Esophagus muscularis mucosa (tissue), 4 donors: ENCODE measurements around the gene GLP2R.

Source experiments
- CTCF ChIP-seq, 3 experiments: fragments of 200-600 bp in 2 of 3; fragments of 450-650 bp in 1 of 3; sonication (generic) in 2 of 3; IDR thresholded peaks; one replicate each; pipeline ENCODE4 v1.5.1; 2017 to 2019; ENCODE audit warnings: antibody characterized with exemption in 3 of 3, mild to moderate bottlenecking in 2 of 3, moderate library complexity in 1 of 3
- EP300 ChIP-seq: sonication (generic); formaldehyde crosslinking; IDR thresholded peaks from one replicate; pipeline ENCODE4 v1.6.1; 2017; ENCODE audit warnings: antibody characterized with exemption
- POLR2A ChIP-seq: fragments of 450-650 bp; IDR thresholded peaks from one replicate; pipeline ENCODE4 v1.6.1; 2017; ENCODE audit warnings: antibody characterized with exemption, moderate library complexity, mild to moderate bottlenecking, low read depth
- POLR2AphosphoS5 ChIP-seq, 2 donors: sonication (generic); formaldehyde crosslinking; IDR thresholded peaks; one replicate each; pipeline ENCODE4 v1.6.1; 2017; ENCODE audit warnings: antibody characterized with exemption in 2 of 2

GRCh38 chr17:9810100-9810949, 15.4 kb upstream of the GLP2R start:
- no peak for TF ChIP-seq CTCF (IDR thresholded peaks at IDR 0.05)
- no peak for TF ChIP-seq EP300
- TF ChIP-seq POLR2A = no peak
- TF ChIP-seq POLR2AphosphoS5 (IDR thresholded peaks at IDR 0.05) = no peak
